Pancreas (tissue), 10 donors: ENCODE data around the gene TBC1D22B. TPM values are rescaled to one million over a fixed set of nuclear protein-coding genes. Genes with fewer than 3 reads are reported as not detected.
"Not testable (repeated sequence)": the region's sequence is repeated elsewhere in the genome, so short reads cannot be mapped to it uniquely, and the experiment has no call there.

ENCODE experiments used
- ATAC-seq, 4 donors: fragments of 200-7000 bp; cut with Tn5 transposase; one replicate each; pipeline versions ENCODE4 v1.8.0 to v1.9.1; 2020; ENCODE audit warnings: mild to moderate bottlenecking in 4 of 4, moderate library complexity in 4 of 4
- DNase-seq, 6 donors: peaks; one replicate each; pipeline ENCODE4 v3.0.0-alpha.2; 2020
- FAIRE-seq: peaks from 2 replicates; lab custom pipeline; 2012; peaks lifted over from hg19 to GRCh38; lab: Jason Lieb, UNC
- H3K27ac ChIP-seq, 4 donors: fragments of 200-600 bp; sonication (generic); 1 replicate in 3 of 4; 2 replicates in 1 of 4; pipeline versions ENCODE4 v1.5.0 to v1.8.0; 2020
- H3K27me3 ChIP-seq, 4 donors: fragments of 200-600 bp; one replicate each; pipeline ENCODE4 v1.8.0; 2021
- H3K36me3 ChIP-seq, 3 donors: fragments of 200-600 bp; sonication (generic) in 1 of 3; one replicate each; pipeline versions ENCODE4 v1.5.0 to v1.8.0; 2020 to 2021
- H3K4me1 ChIP-seq, 3 donors: fragments of 200-600 bp; one replicate each; pipeline ENCODE4 v1.8.0; 2021
- H3K4me3 ChIP-seq, 4 donors: fragments of 200-600 bp; sonication (generic) in 2 of 4; one replicate each; pipeline versions ENCODE4 v1.5.0 to v1.8.0; 2020 to 2021
- H3K9me3 ChIP-seq, 4 donors: fragments of 200-600 bp; one replicate each; pipeline ENCODE4 v1.8.0; 2021
- WGBS, 2 donors: extraction: QIAGEN DNeasy Blood & Tissue Kit; methylation state at CpG; one replicate each; pipeline ENCODE4 v1.1.7; 2013; 5-methylcytosine and 5-hydroxymethylcytosine counted together
- intact Hi-C, 3 donors: fragments of 100-400 bp; cut with DNase I; formaldehyde crosslinking; loops; one replicate each; pipeline versions ENCODE4 v1.11.1 to v1.14.2; 2022
- polyA plus RNA-seq, 2 donors: library from polyadenylated mRNA; stranded (reverse); fragments of 200-250 nt; gene quantifications; one replicate each; pipeline ENCODE4 v1.2.3, GENCODE V29; 2013
- total RNA-seq, 6 donors: library from RNA; stranded (reverse); fragmentation: NEBNext Ultra II Directional in 4 of 6; extraction: Animal tissue kit (Norgen Biotek cat#: 25700) in 4 of 6; gene quantifications; one replicate each; pipeline versions ENCODE4 v1.2.1 to v1.2.4, GENCODE V29; 2021 to 2023
- TF ChIP-seq, protein P1 (sequence below), 4 donors: fragments of 200-600 bp; sonication (generic) in 3 of 4; IDR thresholded peaks; one replicate each; pipeline versions ENCODE4 v1.5.0 to v1.8.0; 2021; ENCODE audit warnings: antibody characterized with exemption in 4 of 4
- donor health status: healthy with polysubstance abuse.
- donor health status: DM: no; HTN: no; CAD: no; lungs with moderate emphysema.
- donor health status: DM: no; HTN: no; CAD: no.
- donor health status: control.
- donor health status: control.
- donor health status: Bipolar disorder and iron deficiency.
- donor health status: DM: yes; HTN: yes; CAD: no.
- donor health status: DM: no; HTN: no; CAD: no.
- donor health status: DM: no; HTN: no; CAD: no.
- donor health status: DM: yes; HTN: yes; CAD: no.

TBC1D22B gene
- total and polyA plus RNA-seq, 8 donors = 4.3 to 9.0 (median 6.0) TPM

- intact Hi-C loops = no loop called here
- DNase-seq (no peak), ATAC-seq (no peak), FAIRE-seq (no peak)
- TF ChIP-seq, protein P1, sequence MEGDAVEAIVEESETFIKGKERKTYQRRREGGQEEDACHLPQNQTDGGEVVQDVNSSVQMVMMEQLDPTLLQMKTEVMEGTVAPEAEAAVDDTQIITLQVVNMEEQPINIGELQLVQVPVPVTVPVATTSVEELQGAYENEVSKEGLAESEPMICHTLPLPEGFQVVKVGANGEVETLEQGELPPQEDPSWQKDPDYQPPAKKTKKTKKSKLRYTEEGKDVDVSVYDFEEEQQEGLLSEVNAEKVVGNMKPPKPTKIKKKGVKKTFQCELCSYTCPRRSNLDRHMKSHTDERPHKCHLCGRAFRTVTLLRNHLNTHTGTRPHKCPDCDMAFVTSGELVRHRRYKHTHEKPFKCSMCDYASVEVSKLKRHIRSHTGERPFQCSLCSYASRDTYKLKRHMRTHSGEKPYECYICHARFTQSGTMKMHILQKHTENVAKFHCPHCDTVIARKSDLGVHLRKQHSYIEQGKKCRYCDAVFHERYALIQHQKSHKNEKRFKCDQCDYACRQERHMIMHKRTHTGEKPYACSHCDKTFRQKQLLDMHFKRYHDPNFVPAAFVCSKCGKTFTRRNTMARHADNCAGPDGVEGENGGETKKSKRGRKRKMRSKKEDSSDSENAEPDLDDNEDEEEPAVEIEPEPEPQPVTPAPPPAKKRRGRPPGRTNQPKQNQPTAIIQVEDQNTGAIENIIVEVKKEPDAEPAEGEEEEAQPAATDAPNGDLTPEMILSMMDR (IDR thresholded peaks at IDR 0.05) = no peak
- Histone ChIP-seq H3K27ac (no peak overlapping the region), H3K27me3 (no peaks in the 10 kb centered on the region), H3K4me3 (no peak overlapping the region), H3K4me1 (peaks cover 0 to 5% (median 0%) of the 10 kb centered on the region in 3 donors), H3K36me3 (peaks cover 0 to 3% (median 0%) of the 10 kb centered on the region in 3 donors), H3K9me3 (no peaks in the 10 kb centered on the region)
- WGBS, 2 donors = 94 to 96% methylated on average over 4 of the region's 4 CpGs
Observed at GRCh38 chr6:37305841-37306425, 48.4 kb downstream of the TBC1D22B start.

DNA sequence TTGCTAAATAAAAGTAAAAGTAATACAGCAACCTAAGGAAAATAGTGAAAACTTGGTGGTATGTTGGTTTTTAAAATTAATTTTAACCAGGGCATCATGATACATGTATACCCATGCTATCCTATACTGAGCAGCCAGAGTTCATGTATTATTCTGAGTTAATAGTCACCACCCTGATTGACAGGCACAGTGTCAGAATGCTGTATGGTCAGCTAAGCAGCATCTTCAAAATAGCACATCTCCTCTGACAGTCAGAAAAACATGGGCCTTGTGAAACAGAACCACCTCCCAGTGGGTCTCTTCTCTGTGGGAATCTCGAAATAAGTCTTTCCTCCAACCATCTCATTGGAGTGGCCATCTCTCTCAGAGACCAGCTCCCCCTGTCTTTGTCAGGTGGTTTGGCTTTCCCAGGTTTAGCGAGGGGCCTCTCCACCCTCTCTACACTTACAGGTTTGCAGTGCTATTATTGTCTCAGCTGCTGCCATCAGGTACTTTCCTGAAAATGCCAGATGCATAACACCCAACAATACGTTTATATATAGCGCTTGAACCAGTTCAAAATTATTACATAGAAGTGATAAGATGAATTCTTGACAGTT, 49.2 kb downstream of the TBC1D22B start:
- peaks cover 0 to 5% (median 0%) of the 10 kb centered on the region in 3 donors for H3K4me1 ChIP-seq
- H3K27me3 ChIP-seq = no peaks in the 10 kb centered on the region
- no peak overlapping the region for H3K27ac ChIP-seq
- TF ChIP-seq, protein P1 (IDR thresholded peaks at IDR 0.05) = no peak
- FAIRE-seq = no peak
- intact Hi-C loops = no loop called here
- no peak for ATAC-seq
- 89 to 91% methylated on average over 4 of the region's 4 CpGs for WGBS, 2 donors
- no peak overlapping the region for H3K4me3 ChIP-seq
- no peak for DNase-seq
- no peaks in the 10 kb centered on the region for H3K9me3 ChIP-seq
- peaks cover 0 to 3% (median 0%) of the 10 kb centered on the region in 3 donors for H3K36me3 ChIP-seq

- H3K4me1 ChIP-seq, H3K27ac ChIP-seq, DNase-seq, FAIRE-seq, H3K27me3 ChIP-seq, H3K9me3 ChIP-seq, intact Hi-C loops, H3K36me3 ChIP-seq, H3K4me3 ChIP-seq: not testable (repeated sequence)
- peak in 1 of 4 donors; percentile 21 for ATAC-seq
- 89 to 94% methylated on average over 10 of the region's 10 CpGs for WGBS, 2 donors
Observed at GRCh38 chr6:37307484-37307883, 49.9 kb downstream of the TBC1D22B start.

DNA sequence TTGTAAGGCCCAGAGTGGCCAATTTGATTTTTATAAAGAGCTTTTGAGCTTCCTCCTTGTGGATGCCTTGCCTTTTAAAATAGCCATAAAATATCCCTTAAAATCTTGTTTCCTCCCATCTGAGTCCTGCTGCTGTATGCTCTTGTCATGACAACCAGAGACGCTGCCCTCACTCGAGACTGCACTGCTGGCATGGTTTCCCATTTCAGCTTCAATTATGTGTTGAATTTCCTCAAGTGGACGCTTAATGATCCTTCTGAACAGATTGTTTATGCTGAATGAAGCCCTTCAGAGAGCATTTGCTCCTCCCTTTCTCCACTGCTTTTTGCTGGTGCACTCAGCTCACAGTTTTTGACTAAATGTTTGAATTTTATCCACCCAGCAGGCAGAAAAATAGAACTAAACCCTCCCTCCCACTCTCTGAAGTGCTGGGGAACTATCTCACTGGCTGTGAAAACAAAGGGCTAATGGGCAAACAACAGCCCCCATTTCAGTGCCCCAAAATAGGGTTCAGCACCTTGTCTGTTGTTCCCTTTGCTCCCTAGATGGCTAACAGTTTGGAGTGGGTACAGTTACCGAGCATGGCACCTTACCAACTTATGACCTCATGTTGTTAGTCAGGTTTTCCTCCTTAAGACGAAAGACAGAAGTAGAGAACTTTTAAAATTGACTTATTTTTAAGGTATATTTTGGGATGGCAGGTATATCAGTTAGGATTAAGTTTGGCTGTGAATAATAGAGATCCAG, 50.7 kb downstream of the TBC1D22B start:
- Histone ChIP-seq H3K9me3 (no peaks in the 10 kb centered on the region), H3K36me3 (peaks cover 0 to 5% (median 3%) of the 10 kb centered on the region in 3 donors), H3K4me1 (peaks cover 0 to 5% (median 0%) of the 10 kb centered on the region in 3 donors), H3K4me3 (no peak overlapping the region), H3K27me3 (no peaks in the 10 kb centered on the region), H3K27ac (no peak overlapping the region)
- TF ChIP-seq, protein P1 (IDR thresholded peaks at IDR 0.05) = no peak
- FAIRE-seq (no peak), ATAC-seq (peak; percentile 61 to 74 (median 70)), DNase-seq (no peak)
- 69 to 71% methylated on average over 5 of the region's 5 CpGs for WGBS, 2 donors
- intact Hi-C loops = no loop called here

GRCh38 chr6:37309046-37309445, 51.5 kb downstream of the TBC1D22B start:
- Histone ChIP-seq H3K9me3 (no peaks in the 10 kb centered on the region), H3K36me3 (peaks cover 0 to 11% (median 0%) of the 10 kb centered on the region in 3 donors), H3K4me3 (no peak overlapping the region), H3K27me3 (no peaks in the 10 kb centered on the region), H3K27ac (no peak overlapping the region), H3K4me1 (peaks cover 0 to 5% (median 0%) of the 10 kb centered on the region in 3 donors)
- no peak for DNase-seq
- WGBS, 2 donors = 94 to 100% methylated on average over 1 of the region's 1 CpG
- no peak for FAIRE-seq
- intact Hi-C loops = no loop called here
- TF ChIP-seq, protein P1 (IDR thresholded peaks at IDR 0.05) = no peak
- no peak for ATAC-seq
